A673 (cell line): ENCODE data around the gene MAML3.

Source experiments
- EZH2 ChIP-seq: fragments of 200-600 bp; sonication (generic); IDR thresholded peaks from 2 replicates; pipeline ENCODE4 v1.6.1; 2017; ENCODE audit warnings: borderline replicate concordance, low read depth, mild to moderate bottlenecking, mixed read lengths, antibody characterized with exemption, low read length; ENCODE audit not compliant: poor library complexity, severe bottlenecking
- TF ChIP-seq, protein P1 (sequence below): fragments of 300-800, 200-600 bp; sonication (generic); conservative IDR thresholded peaks from 2 replicates; pipeline ENCODE4 v1.5.1; 2017; ENCODE audit warnings: low read depth, mild to moderate bottlenecking, antibody characterized with exemption, low read length, moderate library complexity, mixed read lengths

GRCh38 chr4:139852612-139853269 is 301.2 kb downstream of the MAML3 start:
- TF ChIP-seq, protein P1, sequence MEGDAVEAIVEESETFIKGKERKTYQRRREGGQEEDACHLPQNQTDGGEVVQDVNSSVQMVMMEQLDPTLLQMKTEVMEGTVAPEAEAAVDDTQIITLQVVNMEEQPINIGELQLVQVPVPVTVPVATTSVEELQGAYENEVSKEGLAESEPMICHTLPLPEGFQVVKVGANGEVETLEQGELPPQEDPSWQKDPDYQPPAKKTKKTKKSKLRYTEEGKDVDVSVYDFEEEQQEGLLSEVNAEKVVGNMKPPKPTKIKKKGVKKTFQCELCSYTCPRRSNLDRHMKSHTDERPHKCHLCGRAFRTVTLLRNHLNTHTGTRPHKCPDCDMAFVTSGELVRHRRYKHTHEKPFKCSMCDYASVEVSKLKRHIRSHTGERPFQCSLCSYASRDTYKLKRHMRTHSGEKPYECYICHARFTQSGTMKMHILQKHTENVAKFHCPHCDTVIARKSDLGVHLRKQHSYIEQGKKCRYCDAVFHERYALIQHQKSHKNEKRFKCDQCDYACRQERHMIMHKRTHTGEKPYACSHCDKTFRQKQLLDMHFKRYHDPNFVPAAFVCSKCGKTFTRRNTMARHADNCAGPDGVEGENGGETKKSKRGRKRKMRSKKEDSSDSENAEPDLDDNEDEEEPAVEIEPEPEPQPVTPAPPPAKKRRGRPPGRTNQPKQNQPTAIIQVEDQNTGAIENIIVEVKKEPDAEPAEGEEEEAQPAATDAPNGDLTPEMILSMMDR = no peak
- no peak for TF ChIP-seq EZH2
